GM21717 (cell line): Measurements from ENCODE around the gene VEPH1.

Experiments
- ATAC-seq: cut with Tn5 transposase; IDR thresholded peaks from one replicate; pipeline ENCODE4 v1.9.1; 2021; ENCODE audit warnings: mild to moderate bottlenecking, moderate library complexity; ENCODE audit not compliant: unreplicated experiment

Gene VEPH1

DNA sequence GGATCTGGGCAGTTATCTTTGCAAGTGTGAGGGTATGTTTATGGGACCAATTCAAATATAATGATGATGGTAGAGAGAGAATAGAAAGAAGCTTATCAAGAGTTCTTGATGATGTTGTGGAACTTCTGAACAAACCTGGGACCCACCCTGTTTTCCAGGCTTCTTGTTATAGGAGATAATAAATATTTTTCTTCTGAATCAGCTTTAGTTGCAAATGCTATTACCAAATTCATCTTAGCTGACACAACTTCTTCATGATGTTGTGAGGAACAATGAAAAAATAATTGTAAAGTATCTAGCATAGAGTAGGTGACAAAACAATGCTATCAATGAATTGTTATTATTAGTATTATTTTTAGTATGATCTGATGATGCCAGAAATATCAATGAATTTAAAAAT lies 110.1 kb downstream of the VEPH1 start:
- no peak for ATAC-seq

- ATAC-seq = no peak
Measured at GRCh38 chr3:157392104-157392503, 111.1 kb downstream of the VEPH1 start.

DNA sequence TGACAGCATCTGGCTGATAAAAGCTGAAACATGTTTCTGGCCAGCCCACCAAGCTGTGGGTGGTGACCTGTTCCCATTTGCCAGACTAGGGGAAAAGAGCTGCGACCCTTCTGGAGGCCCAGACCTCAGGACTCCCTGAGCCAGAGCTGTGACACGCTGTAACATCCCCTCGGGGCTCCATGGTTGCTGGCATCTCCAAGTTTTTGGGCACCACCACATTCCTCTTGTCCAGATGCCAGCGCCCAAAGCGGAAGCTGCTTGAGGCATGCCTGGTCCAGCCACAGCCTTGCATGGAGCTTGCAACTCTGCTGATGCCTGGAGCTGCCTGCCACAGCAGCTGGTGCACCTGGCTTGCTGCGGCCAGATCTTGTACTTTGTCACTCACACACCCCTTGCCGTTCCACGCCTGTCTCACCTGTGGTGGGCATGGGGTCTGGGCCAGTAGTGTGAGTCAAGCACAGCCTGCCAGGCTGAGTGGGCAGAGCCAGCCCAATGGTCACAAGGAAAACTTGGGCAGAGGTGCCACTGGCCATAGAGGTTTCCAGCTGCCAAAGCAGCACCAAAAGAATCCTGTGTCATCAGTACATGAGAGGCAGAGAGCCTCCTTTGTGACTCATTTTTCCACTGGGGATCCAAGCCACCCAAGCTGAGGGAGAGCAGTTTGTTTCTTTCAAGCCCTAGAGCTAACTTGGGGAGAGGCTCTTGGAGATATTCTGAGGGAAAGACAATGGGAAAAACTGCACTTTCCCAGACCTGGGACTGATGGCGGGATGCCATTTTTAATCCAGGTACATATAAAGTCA lies 112.3 kb downstream of the VEPH1 start:
- ATAC-seq = no peak

- ATAC-seq = no peak
Measured at GRCh38 chr3:157388976-157389375, 114.2 kb downstream of the VEPH1 start.

DNA sequence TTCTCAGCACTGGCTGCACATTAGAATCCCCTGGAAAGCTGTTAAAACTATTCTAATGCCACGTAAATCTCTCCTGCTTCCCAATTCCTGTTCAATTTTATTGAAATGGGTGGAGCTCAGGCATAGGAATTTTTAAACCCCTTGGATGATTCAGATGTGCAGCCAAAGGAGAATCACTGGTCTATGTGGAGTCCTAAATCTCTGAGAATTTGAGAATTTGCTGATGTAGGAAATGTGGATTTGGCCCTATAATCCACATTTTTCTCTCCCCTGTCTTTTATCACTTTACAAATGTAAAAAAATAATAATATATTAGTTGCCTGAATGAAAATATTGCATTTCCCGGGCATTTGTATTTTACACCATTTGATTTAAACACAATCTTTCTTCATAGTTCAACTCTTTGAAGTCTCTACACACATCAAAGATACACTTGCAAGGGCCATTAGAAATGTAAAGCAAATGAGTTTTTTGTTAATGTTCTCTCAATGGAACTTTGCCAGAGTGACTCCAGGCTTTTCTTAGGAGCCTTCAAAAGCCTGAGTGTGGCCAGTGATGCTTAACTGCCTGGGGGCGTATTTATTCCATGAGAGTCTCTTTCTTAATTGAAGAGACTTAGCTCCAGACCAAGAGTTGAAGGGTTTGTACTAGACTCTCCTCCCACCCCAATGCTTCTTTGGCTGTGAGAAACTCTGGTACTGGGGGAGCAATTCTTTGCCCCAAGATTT lies 115.3 kb downstream of the VEPH1 start:
- no peak for ATAC-seq

DNA sequence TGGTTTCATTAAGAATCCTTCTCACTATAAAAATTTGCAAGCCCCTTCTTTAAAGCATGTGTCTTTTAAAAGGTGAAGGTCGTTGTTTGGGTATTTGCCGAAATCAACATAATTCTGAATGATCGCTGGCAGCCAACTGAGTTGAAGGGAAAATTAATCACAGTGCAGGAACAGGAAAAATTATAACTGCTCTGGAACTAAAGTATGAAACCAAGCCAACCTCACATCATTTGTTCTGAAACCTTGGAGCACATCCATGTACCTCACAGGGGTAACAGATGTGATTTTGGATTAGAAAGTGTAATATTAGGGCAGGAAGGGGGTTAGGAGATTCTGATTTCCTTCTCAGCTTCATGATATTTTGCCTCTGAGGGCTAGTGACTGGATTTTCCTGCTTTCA lies 118.7 kb downstream of the VEPH1 start:
- no peak for ATAC-seq

DNA sequence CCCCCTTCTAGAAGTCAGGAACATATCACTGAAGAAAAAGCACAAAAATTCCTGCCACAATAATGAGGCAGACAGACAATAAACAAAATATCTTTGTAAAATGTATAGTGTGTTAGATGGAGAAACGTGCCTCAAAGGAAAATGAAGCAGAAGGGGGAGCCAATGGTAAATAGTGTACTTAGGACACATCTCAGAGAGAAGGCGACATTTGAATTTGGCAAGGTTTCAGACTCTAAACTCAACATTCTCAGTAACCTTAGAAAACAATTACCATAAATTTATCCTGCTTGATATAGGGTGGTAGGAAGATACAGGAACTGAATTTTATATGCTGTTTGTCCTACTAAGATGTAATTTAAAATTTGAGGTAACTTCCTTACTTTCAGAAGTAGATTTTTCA lies 119.2 kb downstream of the VEPH1 start:
- no peak for ATAC-seq

DNA sequence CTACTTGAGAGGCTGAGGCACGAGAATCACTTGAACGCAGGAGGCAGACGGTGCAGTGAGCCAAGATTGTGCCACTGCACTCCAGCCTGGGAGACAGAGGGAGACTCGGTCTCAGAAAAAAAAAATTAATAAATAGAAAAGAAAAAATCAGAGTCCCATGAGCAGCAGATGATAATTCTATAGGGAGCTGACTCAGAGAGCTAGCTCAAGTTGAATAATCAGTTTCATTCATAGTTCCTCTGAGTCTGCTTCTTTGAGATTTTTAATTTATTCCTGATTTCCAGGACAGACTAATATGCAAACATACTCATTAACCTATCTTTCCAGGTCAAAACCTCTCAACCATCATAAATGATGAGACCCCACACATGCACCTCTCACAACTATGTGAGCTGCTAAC lies 121.6 kb downstream of the VEPH1 start:
- no peak for ATAC-seq

DNA sequence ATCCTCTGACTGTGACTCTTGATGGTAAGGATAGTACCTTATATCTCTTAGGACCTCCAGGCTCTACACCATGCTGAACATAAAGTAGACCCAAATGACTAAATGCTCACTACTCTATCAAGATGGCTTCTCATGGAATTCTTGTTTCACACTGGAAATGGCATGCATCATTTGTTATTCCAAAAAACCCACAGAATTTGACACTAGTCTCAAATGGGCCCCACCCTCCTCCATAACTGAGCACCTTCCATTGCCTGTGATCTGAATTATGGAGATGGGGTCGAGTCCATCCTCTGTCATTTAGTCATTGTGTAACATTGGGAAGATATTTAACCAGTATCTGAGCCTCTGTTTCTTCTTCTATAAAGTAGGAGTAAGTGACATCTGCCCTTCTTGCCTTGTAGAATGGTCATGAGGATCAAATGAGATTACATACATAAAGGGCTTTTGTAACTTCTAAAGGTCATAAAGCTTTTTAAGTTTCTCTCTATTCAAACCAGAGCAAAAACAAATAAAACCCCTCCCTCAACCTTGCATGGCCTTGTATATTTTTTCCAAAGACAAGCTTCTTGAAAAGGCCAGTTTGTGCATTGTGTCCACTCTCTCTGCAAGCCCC lies 123.6 kb downstream of the VEPH1 start:
- no peak for ATAC-seq

DNA sequence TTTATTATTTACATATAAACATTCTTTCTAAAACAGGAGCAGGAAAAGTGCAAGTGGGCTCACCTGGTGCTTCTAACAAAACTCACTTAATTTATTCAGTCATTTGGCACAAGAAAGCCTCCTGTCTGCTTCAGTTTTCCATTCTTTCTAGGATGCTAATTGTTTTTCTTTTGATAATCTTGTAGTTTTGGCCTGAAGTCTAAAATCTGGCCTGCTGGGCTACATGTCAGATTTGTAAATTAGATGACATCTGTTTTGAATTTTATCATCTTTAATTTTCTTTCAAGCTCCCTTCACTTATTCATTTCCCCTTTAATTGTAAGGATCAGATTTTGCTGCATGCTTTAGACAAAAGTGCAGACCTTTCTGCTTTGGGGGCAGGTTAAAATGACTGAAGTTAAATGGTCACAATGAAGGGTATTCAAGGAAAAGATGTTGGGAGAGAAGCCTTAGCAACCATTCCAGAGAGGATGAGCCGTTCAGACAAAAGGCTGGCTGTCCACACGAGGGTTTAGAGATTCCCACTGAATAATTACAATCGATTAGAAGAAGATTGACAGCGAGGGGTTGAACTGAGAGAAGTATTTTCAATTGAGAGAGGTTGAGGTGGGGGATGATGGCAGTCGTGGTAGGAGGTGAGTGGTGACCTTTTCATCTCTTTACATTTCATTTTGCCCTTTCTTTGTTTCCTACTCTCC lies 126.5 kb downstream of the VEPH1 start:
- ATAC-seq = no peak

- peak; percentile 73 for ATAC-seq
Measured at GRCh38 chr3:157375342-157375986, 127.8 kb downstream of the VEPH1 start.

GRCh38 chr3:157374933-157375332 lies 128.3 kb downstream of the VEPH1 start:
- ATAC-seq = no peak

DNA sequence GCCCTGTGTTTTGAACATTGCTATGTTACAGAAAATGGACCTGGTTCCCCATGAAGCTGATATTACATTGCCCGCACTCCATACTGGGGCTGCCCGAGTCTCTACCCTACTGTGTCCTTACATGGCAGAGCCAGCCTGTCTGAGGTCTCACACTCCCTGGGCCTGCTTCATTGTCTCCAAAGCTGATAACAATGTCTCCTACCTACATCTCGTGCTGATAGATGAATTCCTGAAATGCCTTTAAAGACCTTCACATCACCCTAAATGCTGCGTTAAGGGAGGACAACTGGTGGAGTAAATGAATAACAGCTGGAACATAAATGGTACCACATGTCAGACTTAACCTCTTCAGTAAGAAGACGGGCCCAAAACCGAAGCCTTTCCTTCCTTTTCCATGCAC lies 129.4 kb downstream of the VEPH1 start:
- ATAC-seq = no peak

GRCh38 chr3:157370867-157371266 lies 132.3 kb downstream of the VEPH1 start:
- ATAC-seq = no peak

DNA sequence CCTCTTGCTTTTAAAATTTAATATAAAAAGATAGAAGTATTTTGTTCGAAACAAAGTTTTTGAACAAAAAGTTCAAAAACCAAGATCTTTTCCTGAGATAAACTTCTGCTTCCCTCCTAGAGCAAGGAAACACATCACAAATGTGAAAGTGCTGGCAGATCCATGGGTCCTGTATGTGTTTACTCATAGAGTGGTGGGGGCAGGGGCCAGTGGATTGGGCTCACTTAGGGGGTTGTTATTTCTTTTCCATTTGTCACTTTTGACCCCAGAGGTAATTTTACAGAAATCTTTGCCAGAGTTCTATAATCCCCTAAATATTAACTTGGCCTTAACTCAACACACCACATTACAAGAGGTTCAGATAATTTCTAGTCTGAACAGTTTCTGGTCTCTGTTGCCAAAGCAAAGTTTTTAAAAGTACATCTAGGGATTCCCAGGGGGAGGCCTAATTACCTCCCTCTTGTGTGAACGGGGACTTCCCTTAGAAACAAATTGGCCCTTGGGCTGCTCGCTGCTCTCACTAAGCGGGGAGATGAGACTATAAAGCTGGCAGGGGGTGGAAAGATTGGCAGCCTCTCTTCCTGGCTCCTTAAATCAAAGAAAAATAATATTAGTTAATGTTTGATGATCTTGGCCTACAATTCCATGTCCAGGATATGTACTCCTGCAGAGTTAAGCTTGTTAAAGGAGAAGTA lies 133.3 kb downstream of the VEPH1 start:
- no peak for ATAC-seq

DNA sequence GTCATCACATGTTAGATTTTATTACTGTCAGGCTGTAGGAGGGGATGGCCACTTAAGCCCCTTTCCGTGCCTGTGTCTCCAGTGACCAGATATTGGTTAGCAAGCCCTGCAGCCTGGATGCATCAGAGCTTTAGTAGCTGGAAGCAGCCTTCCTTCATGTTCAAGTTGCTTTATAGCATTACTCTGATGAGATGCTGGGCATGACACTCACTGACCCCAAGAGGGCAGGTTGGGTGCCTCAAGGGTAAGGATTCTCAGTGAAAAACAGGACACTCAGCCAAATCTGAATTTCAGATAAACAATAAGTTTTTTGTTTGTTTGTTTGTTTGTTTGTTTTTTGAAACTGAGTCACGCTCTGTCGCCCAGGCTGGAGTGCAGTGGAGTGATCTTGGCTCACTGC lies 135.0 kb downstream of the VEPH1 start:
- ATAC-seq = no peak

- ATAC-seq = no peak
Measured at GRCh38 chr3:157363393-157363792, 139.8 kb downstream of the VEPH1 start.

DNA sequence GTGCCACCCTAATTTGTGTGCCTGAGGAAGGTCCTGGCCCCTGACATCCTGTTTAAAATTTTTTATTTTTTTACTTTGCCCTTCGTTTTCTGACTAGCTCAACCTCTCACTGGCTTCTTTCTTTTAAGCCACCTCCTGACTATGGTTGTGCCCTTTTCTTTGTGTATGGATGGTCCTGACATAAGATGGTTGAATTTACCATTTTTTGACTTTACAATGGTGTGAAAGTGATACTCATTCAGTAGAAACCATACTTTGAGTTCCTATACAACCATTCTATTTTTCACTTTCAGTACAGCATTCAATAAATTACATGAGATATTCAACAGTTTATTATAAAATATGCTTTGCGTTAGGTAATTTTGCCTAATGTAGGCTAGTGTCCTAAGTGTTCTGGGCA lies 140.9 kb downstream of the VEPH1 start:
- no peak for ATAC-seq

DNA sequence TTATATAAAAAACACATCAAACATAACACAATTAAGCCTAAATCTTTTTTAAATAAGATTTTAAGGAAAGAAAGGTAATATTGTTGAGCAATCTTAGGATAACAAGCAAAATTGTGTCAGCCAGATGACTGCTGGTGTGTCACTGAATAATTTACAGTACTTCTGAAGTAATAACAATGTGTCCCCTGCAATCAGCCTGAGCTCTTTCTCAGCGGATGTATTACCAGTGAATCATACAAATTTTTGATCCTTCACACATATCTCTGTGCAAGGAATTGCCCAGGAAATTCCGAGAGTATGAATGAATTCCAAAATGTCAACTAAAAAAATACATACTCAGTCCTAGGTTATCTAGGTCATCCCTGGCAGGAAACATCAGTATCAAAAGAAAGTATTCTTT lies 143.2 kb downstream of the VEPH1 start:
- no peak for ATAC-seq

- ATAC-seq = no peak
Measured at GRCh38 chr3:157356541-157356940, 146.7 kb downstream of the VEPH1 start.
